ENCODE results near the gene ADIG.

ADIG gene

DNA sequence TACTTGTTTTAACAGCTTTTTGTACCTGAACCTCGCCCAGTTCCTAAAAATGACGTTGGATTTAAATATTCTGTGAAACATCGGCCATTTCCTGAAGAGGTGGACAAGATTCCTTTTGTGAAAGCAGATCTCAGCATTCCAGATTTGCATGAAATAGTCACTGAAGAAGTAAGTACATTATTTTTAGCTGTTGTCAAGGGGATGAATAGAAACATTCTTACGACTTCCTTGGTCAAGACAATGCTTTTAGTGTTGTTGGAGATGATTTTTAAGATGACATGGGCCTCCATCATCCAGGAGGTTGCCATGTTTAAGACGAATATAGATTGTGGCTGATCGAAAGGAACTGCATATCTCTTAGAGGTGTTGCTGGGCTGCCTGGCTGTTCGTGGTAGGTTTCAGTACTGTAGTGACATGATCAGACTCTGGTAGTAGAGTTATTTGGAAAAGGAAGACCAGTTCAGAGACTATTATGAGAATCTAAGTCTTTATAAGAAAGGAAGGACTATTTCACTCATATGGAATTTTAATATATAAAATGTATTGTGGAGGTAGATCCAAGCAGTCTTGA is 29.9 kb upstream of the ADIG start:
- Histone ChIP-seq H3K9ac (ENCODE audit: low read depth, low read length) (no peak overlapping the region), H3K4me1 (ENCODE audit: insufficient read depth, low read length) (no peaks in the 10 kb centered on the region), H3K36me3 (ENCODE audit: insufficient read depth, low read length) (peaks cover 94% of the 10 kb centered on the region), H3K79me2 (ENCODE audit: insufficient read depth, low read length) (no peaks in the 10 kb centered on the region), H2AFZ (ENCODE audit: low read depth, low read length) (no peak overlapping the region), H3K4me3 (ENCODE audit: low read depth in 1 of 2, low read length in 2 of 2) (no peak overlapping the region), H3K27ac (ENCODE audit: low read length) (no peak overlapping the region), H3K4me2 (ENCODE audit: insufficient read depth, low read length) (no peak overlapping the region), H4K20me1 (ENCODE audit: insufficient read depth, low read length) (no peaks in the 10 kb centered on the region), H3K9me3 (ENCODE audit: insufficient read depth, low read length, severe bottlenecking) (no peaks in the 10 kb centered on the region), H3K27me3 (ENCODE audit: insufficient read depth, low read length, poor library complexity) (no peaks in the 10 kb centered on the region)
- no peak for DNase-seq
- ATAC-seq (ENCODE audit: insufficient read depth, low read depth), result no peak
- TF ChIP-seq, protein P1, sequence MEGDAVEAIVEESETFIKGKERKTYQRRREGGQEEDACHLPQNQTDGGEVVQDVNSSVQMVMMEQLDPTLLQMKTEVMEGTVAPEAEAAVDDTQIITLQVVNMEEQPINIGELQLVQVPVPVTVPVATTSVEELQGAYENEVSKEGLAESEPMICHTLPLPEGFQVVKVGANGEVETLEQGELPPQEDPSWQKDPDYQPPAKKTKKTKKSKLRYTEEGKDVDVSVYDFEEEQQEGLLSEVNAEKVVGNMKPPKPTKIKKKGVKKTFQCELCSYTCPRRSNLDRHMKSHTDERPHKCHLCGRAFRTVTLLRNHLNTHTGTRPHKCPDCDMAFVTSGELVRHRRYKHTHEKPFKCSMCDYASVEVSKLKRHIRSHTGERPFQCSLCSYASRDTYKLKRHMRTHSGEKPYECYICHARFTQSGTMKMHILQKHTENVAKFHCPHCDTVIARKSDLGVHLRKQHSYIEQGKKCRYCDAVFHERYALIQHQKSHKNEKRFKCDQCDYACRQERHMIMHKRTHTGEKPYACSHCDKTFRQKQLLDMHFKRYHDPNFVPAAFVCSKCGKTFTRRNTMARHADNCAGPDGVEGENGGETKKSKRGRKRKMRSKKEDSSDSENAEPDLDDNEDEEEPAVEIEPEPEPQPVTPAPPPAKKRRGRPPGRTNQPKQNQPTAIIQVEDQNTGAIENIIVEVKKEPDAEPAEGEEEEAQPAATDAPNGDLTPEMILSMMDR (IDR thresholded peaks at IDR 0.05; ENCODE audit: borderline replicate concordance, extremely low read depth, low read length, poor library complexity, severe bottlenecking), result no peak
- TF ChIP-seq EZH2 (IDR thresholded peaks at IDR 0.05; ENCODE audit: borderline replicate concordance, low read depth, low read length, severe bottlenecking), result no peak

DNA sequence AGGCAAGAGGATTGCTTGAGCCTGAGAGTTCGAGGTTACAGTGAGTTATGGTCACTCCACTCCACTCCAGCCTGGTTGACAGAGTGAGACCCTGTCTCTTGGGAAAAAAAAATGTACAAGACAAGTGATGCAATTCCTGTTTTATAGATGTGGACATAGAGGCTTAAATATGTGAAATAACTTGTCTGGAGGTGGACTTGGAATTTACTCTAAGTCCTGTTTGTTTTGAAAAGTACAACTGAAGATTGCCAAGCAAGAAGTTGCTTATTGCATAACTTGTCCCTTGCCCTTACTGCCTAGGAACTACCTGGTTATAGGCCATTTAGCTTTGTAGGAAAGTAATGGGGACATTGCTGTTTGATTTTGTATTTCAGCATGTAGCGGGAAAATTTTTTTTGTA is 26.0 kb upstream of the ADIG start:
- no peak for ATAC-seq (ENCODE audit: insufficient read depth, low read depth)
- Histone ChIP-seq H3K4me3 (ENCODE audit: low read depth in 1 of 2, low read length in 2 of 2) (no peak overlapping the region), H3K27ac (ENCODE audit: low read length) (no peak overlapping the region), H3K9me3 (ENCODE audit: insufficient read depth, low read length, severe bottlenecking) (no peaks in the 10 kb centered on the region), H3K4me1 (ENCODE audit: insufficient read depth, low read length) (no peaks in the 10 kb centered on the region), H4K20me1 (ENCODE audit: insufficient read depth, low read length) (no peaks in the 10 kb centered on the region), H3K27me3 (ENCODE audit: insufficient read depth, low read length, poor library complexity) (no peaks in the 10 kb centered on the region), H3K9ac (ENCODE audit: low read depth, low read length) (no peak overlapping the region), H3K4me2 (ENCODE audit: insufficient read depth, low read length) (no peak overlapping the region), H3K79me2 (ENCODE audit: insufficient read depth, low read length) (no peaks in the 10 kb centered on the region), H2AFZ (ENCODE audit: low read depth, low read length) (no peak overlapping the region), H3K36me3 (ENCODE audit: insufficient read depth, low read length) (peaks cover 98% of the 10 kb centered on the region)
- no peak for TF ChIP-seq EZH2 (IDR thresholded peaks at IDR 0.05; ENCODE audit: borderline replicate concordance, low read depth, low read length, severe bottlenecking)
- TF ChIP-seq, protein P1 (IDR thresholded peaks at IDR 0.05; ENCODE audit: borderline replicate concordance, extremely low read depth, low read length, poor library complexity, severe bottlenecking), result no peak
- DNase-seq, result no peak

DNA sequence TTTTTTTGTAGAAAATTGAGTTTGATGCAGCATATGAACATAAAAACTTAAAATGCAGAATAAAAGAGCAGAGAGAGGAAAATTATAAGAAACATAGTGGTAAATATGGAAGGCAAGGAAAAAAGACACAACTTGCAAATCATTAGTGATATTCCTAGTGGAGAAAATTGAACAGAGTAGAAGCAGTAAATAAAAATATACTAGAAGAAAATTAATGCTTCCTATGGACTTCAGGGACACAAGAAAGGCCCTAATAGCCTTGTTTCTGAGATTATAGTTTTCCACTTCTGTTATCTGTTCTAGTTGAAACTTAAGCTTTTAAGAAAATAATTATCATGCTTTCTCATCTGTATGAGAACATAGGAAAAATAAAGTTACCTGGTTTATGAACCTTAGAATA is 25.6 kb upstream of the ADIG start:
- Histone ChIP-seq H3K9me3 (ENCODE audit: insufficient read depth, low read length, severe bottlenecking) (no peaks in the 10 kb centered on the region), H3K4me2 (ENCODE audit: insufficient read depth, low read length) (no peak overlapping the region), H3K27ac (ENCODE audit: low read length) (no peak overlapping the region), H3K4me3 (ENCODE audit: low read depth in 1 of 2, low read length in 2 of 2) (no peak overlapping the region), H4K20me1 (ENCODE audit: insufficient read depth, low read length) (no peaks in the 10 kb centered on the region), H3K4me1 (ENCODE audit: insufficient read depth, low read length) (no peaks in the 10 kb centered on the region), H3K36me3 (ENCODE audit: insufficient read depth, low read length) (peaks cover 98% of the 10 kb centered on the region), H3K27me3 (ENCODE audit: insufficient read depth, low read length, poor library complexity) (no peaks in the 10 kb centered on the region), H3K9ac (ENCODE audit: low read depth, low read length) (no peak overlapping the region), H2AFZ (ENCODE audit: low read depth, low read length) (no peak overlapping the region), H3K79me2 (ENCODE audit: insufficient read depth, low read length) (no peaks in the 10 kb centered on the region)
- DNase-seq, result no peak
- TF ChIP-seq, protein P1 (IDR thresholded peaks at IDR 0.05; ENCODE audit: borderline replicate concordance, extremely low read depth, low read length, poor library complexity, severe bottlenecking), result no peak
- no peak for TF ChIP-seq EZH2 (IDR thresholded peaks at IDR 0.05; ENCODE audit: borderline replicate concordance, low read depth, low read length, severe bottlenecking)
- ATAC-seq (ENCODE audit: insufficient read depth, low read depth), result no peak

DNA sequence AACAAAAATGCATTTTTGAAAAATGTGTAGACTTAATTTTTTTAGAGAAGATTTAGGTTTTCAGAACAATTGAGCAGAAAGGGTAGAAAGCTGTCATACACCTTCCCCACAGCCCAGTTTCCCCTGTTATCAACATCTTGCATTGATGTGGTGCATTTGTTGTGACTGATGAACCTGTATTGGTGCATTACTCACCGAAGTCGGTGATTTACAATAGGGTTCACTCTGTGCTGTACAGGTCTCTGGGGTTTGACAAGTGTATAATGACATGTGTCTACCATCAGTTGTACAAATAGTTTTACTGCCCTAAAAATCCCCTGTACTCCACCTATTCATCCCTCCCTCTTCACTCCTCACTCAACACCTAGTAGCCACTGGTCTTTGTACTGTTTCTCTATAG is 23.8 kb upstream of the ADIG start:
- H3K4me3 ChIP-seq (ENCODE audit: low read depth in 1 of 2, low read length in 2 of 2), result no peak overlapping the region
- no peaks in the 10 kb centered on the region for H3K4me1 ChIP-seq (ENCODE audit: insufficient read depth, low read length)
- TF ChIP-seq EZH2 (IDR thresholded peaks at IDR 0.05; ENCODE audit: borderline replicate concordance, low read depth, low read length, severe bottlenecking), result no peak
- TF ChIP-seq, protein P1 (IDR thresholded peaks at IDR 0.05; ENCODE audit: borderline replicate concordance, extremely low read depth, low read length, poor library complexity, severe bottlenecking), result no peak
- no peak overlapping the region for H3K27ac ChIP-seq (ENCODE audit: low read length)
- H3K79me2 ChIP-seq (ENCODE audit: insufficient read depth, low read length), result no peaks in the 10 kb centered on the region
- no peaks in the 10 kb centered on the region for H3K27me3 ChIP-seq (ENCODE audit: insufficient read depth, low read length, poor library complexity)
- H3K9me3 ChIP-seq (ENCODE audit: insufficient read depth, low read length, severe bottlenecking), result no peaks in the 10 kb centered on the region
- no peak overlapping the region for H2AFZ ChIP-seq (ENCODE audit: low read depth, low read length)
- H3K9ac ChIP-seq (ENCODE audit: low read depth, low read length), result no peak overlapping the region
- no peaks in the 10 kb centered on the region for H4K20me1 ChIP-seq (ENCODE audit: insufficient read depth, low read length)
- no peak overlapping the region for H3K4me2 ChIP-seq (ENCODE audit: insufficient read depth, low read length)
- H3K36me3 ChIP-seq (ENCODE audit: insufficient read depth, low read length), result peaks cover 91% of the 10 kb centered on the region
- ATAC-seq (ENCODE audit: insufficient read depth, low read depth), result no peak
- DNase-seq, result no peak

All from DND-41 (cell line).